Fibroblast of lung (primary cell): ENCODE measurements around the gene FNDC3B. TPM values are rescaled to one million over a fixed set of nuclear protein-coding genes. Genes with fewer than 3 reads are reported as not detected.
A peak's percentile ranks its signal among the peaks of the same experiment; 100 is the strongest.

ENCODE experiments used
- DNase-seq, 2 donors: peaks; one replicate each; pipeline versions ENCODE4 v3.0.0 to v3.0.0-alpha.2; 2010; ENCODE audit warnings: low read depth in 2 of 2
- H2AFZ ChIP-seq: 2 replicates; pipeline ENCODE4 v1.5.1; 2012; ENCODE audit warnings: low read length, control low read depth, inconsistent platforms
- H3K27ac ChIP-seq: 2 replicates; pipeline ENCODE4 v1.5.1; 2011; ENCODE audit warnings: low read length, control low read depth; ENCODE audit not compliant: insufficient read depth
- H3K27me3 ChIP-seq: 2 replicates; pipeline ENCODE4 v1.5.1; 2011; ENCODE audit warnings: mild to moderate bottlenecking, low read length; ENCODE audit not compliant: control insufficient read depth, insufficient read depth
- H3K36me3 ChIP-seq: 2 replicates; pipeline ENCODE4 v1.5.1; 2011; ENCODE audit warnings: low read length; ENCODE audit not compliant: control insufficient read depth, insufficient read depth
- H3K4me1 ChIP-seq: 2 replicates; pipeline ENCODE4 v1.5.1; 2011; ENCODE audit warnings: low read length; ENCODE audit not compliant: control insufficient read depth, insufficient read depth; ENCODE audit errors: extremely low read depth
- H3K4me2 ChIP-seq: 2 replicates; pipeline ENCODE4 v1.5.1; 2011; ENCODE audit warnings: low read length, control low read depth; ENCODE audit not compliant: insufficient read depth; ENCODE audit errors: extremely low read depth
- H3K4me3 ChIP-seq, 4 experiments: fragments of 200-600 bp in 1 of 4; sonication (generic) in 1 of 4; replicated peaks in 1 of 4; 2 replicates each; pipeline ENCODE4 v1.5.1; 2011 to 2016; ENCODE audit warnings: low read length in 4 of 4, low read depth in 3 of 4, mild to moderate bottlenecking in 3 of 4, control low read depth in 2 of 4, inconsistent platforms in 1 of 4, mixed read lengths in 1 of 4; ENCODE audit not compliant: insufficient read depth in 1 of 4; ENCODE audit errors: control extremely low read depth in 1 of 4
- H3K79me2 ChIP-seq: 2 replicates; pipeline ENCODE4 v1.5.1; 2012; ENCODE audit warnings: mild to moderate bottlenecking, low read length, inconsistent platforms; ENCODE audit not compliant: control insufficient read depth, insufficient read depth
- H3K9ac ChIP-seq: 2 replicates; pipeline ENCODE4 v1.5.1; 2011; ENCODE audit warnings: mild to moderate bottlenecking, low read length, control low read depth; ENCODE audit not compliant: insufficient read depth
- H3K9me3 ChIP-seq: 2 replicates; pipeline ENCODE4 v1.5.1; 2012; ENCODE audit warnings: low read depth, low read length; ENCODE audit not compliant: control insufficient read depth, insufficient read depth
- H4K20me1 ChIP-seq: 2 replicates; pipeline ENCODE4 v1.5.1; 2011; ENCODE audit warnings: low read length; ENCODE audit not compliant: control insufficient read depth, insufficient read depth; ENCODE audit errors: extremely low read depth
- EZH2 ChIP-seq: IDR thresholded peaks from 2 replicates; pipeline ENCODE4 v1.5.1; 2012; ENCODE audit warnings: low read length, control low read depth, mild to moderate bottlenecking; ENCODE audit errors: missing control alignments
- polyA plus RNA-seq, 2 donors: library from polyadenylated mRNA; depleted of rRNA in 1 of 2; stranded (reverse) in 1 of 2; unstranded in 1 of 2; fragments of >200 nt; gene quantifications; 2 replicates each; pipeline ENCODE4 v1.2.1, GENCODE V29; 2011 to 2012; ENCODE audit warnings: missing spikeins in 1 of 2
- total RNA-seq: library from RNA; depleted of rRNA; stranded (reverse); fragments of >200 nt; gene quantifications from 2 replicates; pipeline ENCODE4 v1.2.1, GENCODE V29; 2014
- TF ChIP-seq, protein P1 (sequence below), 2 donors: IDR thresholded peaks in 1 of 2; conservative IDR thresholded peaks in 1 of 2; 1 replicate in 1 of 2; 2 replicates in 1 of 2; pipeline ENCODE4 v1.5.1; 2011 to 2012; ENCODE audit warnings: low read length in 2 of 2, control low read depth in 1 of 2, inconsistent platforms in 1 of 2, low read depth in 1 of 2, mild to moderate bottlenecking in 1 of 2

The FNDC3B gene
- total and polyA plus RNA-seq, 2 donors (not counting 1 experiment from before 2014, with no cell fraction given) = 26.1 to 76.8 TPM

DNA sequence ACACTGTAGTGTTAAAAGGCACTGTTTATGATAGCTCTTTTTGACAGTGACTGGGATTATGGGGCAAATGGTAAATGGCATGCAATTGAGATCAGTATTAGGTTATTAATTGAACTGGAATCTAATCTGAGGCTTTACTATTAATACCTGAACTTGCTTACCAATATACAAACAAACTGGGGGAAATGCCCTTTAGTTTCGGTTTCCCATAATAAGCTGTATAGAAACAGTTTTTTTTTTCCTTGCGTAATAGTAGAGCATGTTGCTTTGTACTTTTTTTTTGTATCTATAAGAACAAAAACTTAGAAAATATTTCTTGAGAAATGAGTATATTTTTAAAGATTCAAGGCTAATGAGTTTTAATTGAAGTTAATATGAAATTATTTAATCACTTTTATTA, 95.0 kb downstream of the FNDC3B start:
- Histone ChIP-seq H4K20me1 (no peaks in the 10 kb centered on the region), H3K4me1 (peaks cover 28% of the 10 kb centered on the region), H3K4me2 (no peak overlapping the region), H2AFZ (no peak overlapping the region), H3K27ac (no peak overlapping the region), H3K36me3 (no peaks in the 10 kb centered on the region), H3K9me3 (no peaks in the 10 kb centered on the region), H3K4me3 (no peak overlapping the region), H3K27me3 (no peaks in the 10 kb centered on the region), H3K79me2 (peaks cover 54% of the 10 kb centered on the region), H3K9ac (no peak overlapping the region)
- DNase-seq = no peak
- TF ChIP-seq EZH2 = no peak
- TF ChIP-seq, protein P1, sequence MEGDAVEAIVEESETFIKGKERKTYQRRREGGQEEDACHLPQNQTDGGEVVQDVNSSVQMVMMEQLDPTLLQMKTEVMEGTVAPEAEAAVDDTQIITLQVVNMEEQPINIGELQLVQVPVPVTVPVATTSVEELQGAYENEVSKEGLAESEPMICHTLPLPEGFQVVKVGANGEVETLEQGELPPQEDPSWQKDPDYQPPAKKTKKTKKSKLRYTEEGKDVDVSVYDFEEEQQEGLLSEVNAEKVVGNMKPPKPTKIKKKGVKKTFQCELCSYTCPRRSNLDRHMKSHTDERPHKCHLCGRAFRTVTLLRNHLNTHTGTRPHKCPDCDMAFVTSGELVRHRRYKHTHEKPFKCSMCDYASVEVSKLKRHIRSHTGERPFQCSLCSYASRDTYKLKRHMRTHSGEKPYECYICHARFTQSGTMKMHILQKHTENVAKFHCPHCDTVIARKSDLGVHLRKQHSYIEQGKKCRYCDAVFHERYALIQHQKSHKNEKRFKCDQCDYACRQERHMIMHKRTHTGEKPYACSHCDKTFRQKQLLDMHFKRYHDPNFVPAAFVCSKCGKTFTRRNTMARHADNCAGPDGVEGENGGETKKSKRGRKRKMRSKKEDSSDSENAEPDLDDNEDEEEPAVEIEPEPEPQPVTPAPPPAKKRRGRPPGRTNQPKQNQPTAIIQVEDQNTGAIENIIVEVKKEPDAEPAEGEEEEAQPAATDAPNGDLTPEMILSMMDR (conservative IDR thresholded peaks at IDR 0.05 in 1 of 2, IDR thresholded peaks at IDR 0.05 in 1 of 2; ENCODE audit: low read depth in 1 of 2, low read length in 2 of 2) = no peak

DNA sequence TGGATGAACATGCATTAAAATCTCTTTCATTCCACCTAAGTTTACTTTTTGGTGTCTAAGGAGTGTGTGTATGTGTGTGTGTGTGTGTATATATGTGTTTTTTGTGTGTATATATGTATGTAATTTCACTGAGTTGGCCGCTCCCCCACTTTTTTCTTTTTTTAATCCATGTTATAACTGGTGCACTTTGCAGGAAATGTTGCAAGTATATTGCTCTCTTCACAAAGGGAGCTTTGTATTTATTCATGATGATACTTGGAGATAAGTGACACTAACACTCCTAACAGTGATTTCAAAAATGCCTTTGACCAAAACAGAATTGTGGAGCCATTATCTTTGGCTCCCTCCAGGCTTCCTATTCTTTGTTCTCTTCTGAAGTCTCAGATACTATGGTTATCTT, 95.8 kb downstream of the FNDC3B start:
- Histone ChIP-seq H3K4me2 (no peak overlapping the region), H3K79me2 (peaks cover 57% of the 10 kb centered on the region), H3K36me3 (no peaks in the 10 kb centered on the region), H2AFZ (no peak overlapping the region), H4K20me1 (no peaks in the 10 kb centered on the region), H3K9me3 (no peaks in the 10 kb centered on the region), H3K4me1 (peaks cover 25% of the 10 kb centered on the region), H3K4me3 (no peak overlapping the region), H3K27ac (peak overlapping the region; percentile 23), H3K27me3 (no peaks in the 10 kb centered on the region), H3K9ac (no peak overlapping the region)
- TF ChIP-seq, protein P1 (conservative IDR thresholded peaks at IDR 0.05 in 1 of 2, IDR thresholded peaks at IDR 0.05 in 1 of 2; ENCODE audit: low read depth in 1 of 2, low read length in 2 of 2) = no peak
- no peak for TF ChIP-seq EZH2
- DNase-seq = no peak

DNA sequence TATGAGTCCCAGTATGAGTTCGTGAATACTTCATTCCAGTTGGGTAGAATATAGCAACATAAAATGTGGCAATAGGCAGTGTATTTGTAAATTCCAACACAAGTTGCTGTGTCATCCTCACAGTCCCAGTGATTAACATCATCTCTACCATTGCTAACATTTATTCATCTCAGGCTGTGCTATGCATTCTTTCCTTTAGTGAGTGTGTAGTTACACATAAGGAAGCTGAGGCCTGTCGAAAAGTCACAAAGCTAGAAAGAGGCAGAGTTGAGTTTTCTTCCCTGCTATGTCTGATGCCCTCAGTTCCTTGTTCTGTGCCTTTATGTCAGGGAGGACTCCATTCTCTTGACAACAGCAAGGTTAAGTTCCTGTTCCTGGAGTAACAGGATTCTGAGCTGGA, 96.4 kb downstream of the FNDC3B start:
- TF ChIP-seq EZH2 = no peak
- TF ChIP-seq, protein P1 (conservative IDR thresholded peaks at IDR 0.05 in 1 of 2, IDR thresholded peaks at IDR 0.05 in 1 of 2; ENCODE audit: low read depth in 1 of 2, low read length in 2 of 2) = no peak
- H4K20me1 ChIP-seq = no peaks in the 10 kb centered on the region

More for the DNA sequence above, 96.4 kb downstream of the FNDC3B start:
- Histone ChIP-seq H3K79me2 (peaks cover 56% of the 10 kb centered on the region), H3K27ac (peak overlapping the region; percentile 58), H3K27me3 (no peaks in the 10 kb centered on the region), H3K4me2 (no peak overlapping the region), H3K9ac (no peak overlapping the region), H3K9me3 (no peaks in the 10 kb centered on the region), H3K4me3 (no peak overlapping the region), H3K36me3 (no peaks in the 10 kb centered on the region), H2AFZ (no peak overlapping the region), H3K4me1 (peaks cover 25% of the 10 kb centered on the region)
- peak; percentile 66 to 75 for DNase-seq
